Skeletal muscle tissue (tissue), 4 donors: ENCODE data around the gene MYRFL. TPM values are rescaled to one million over a fixed set of nuclear protein-coding genes. Genes with fewer than 3 reads are reported as not detected.

Experiments used
- H3K27ac ChIP-seq: one replicate; pipeline ENCODE4 v1.7.0; 2013; ENCODE audit warnings: mild to moderate bottlenecking, low read depth, low read length, inconsistent platforms
- H3K27me3 ChIP-seq, 3 donors: one replicate each; pipeline ENCODE4 v1.7.0; 2013; ENCODE audit warnings: low read length in 3 of 3; ENCODE audit not compliant: control insufficient read depth in 3 of 3, insufficient read depth in 3 of 3
- H3K36me3 ChIP-seq, 3 donors: one replicate each; pipeline ENCODE4 v1.7.0; 2013; ENCODE audit warnings: low read length in 3 of 3; ENCODE audit not compliant: control insufficient read depth in 3 of 3, insufficient read depth in 3 of 3
- H3K4me1 ChIP-seq, 3 donors: one replicate each; pipeline ENCODE4 v1.7.0; 2013; ENCODE audit warnings: low read length in 3 of 3, mild to moderate bottlenecking in 3 of 3; ENCODE audit not compliant: control insufficient read depth in 3 of 3, insufficient read depth in 3 of 3
- H3K4me3 ChIP-seq, 3 donors: one replicate each; pipeline ENCODE4 v1.7.0; 2013; ENCODE audit warnings: low read length in 3 of 3
- H3K9ac ChIP-seq, 3 donors: one replicate each; pipeline ENCODE4 v1.7.0; 2013; ENCODE audit warnings: low read length in 3 of 3, mild to moderate bottlenecking in 3 of 3, moderate library complexity in 2 of 3, low read depth in 1 of 3
- H3K9me3 ChIP-seq, 3 donors: one replicate each; pipeline ENCODE4 v1.7.0; 2013; ENCODE audit warnings: low read length in 3 of 3; ENCODE audit not compliant: control insufficient read depth in 3 of 3
- total RNA-seq: library from RNA; depleted of rRNA; stranded (reverse); fragments of >200 nt; gene quantifications from one replicate; pipeline ENCODE4 v1.2.3, GENCODE V29; 2014
- donor health status: Osteomylitis.

Gene MYRFL
- total RNA-seq, 1 donor from 2014 or later: under 0.01 TPM

DNA sequence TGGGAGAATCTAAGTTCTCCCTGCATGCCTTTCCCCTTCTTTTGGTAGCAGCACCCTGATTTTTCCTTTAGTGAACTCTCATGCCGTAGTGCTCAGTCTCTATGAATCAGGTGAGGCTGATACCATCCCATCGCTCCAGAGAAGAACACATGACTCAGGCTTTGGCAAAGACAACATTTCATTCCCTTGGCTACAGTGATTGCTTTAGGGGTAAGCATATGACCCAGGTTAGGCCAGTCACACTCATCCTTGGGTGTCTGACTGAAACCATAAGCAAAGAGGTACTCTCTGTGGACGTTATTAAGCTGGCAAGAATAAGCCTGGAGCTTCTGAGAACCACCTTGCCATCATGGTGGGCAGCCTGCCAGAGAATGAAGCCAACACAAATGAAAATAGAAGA lies 141.8 kb downstream of the MYRFL start:
- Histone ChIP-seq H3K9me3 (no peaks in the 10 kb centered on the region), H3K27ac (no peak overlapping the region), H3K9ac (no peak overlapping the region), H3K4me1 (peaks cover 0 to 7% (median 5%) of the 10 kb centered on the region in 3 donors), H3K27me3 (no peaks in the 10 kb centered on the region), H3K4me3 (no peak overlapping the region), H3K36me3 (no peaks in the 10 kb centered on the region)

DNA sequence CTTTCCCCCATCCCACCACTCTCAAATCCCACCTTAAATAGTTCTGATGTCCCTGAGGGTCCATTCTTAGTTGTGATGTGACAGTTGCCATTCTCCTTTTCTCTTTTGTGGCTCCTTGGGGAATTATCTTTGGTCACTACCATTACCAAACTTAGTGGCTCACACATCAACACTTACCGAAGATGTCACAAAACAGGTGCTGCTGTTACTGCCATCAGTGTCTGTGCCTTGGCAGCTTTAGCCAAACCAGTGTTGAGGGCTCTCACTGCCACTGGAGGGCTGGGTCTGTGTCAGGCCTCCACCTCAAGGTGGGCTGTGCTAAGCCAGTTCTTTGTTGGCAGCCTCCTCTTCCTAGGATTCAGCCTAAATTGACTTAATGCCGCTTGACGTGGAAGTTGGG lies 144.0 kb downstream of the MYRFL start:
- Histone ChIP-seq H3K27ac (no peak overlapping the region), H3K4me1 (peaks cover 0 to 7% (median 5%) of the 10 kb centered on the region in 3 donors), H3K27me3 (no peaks in the 10 kb centered on the region)

DNA sequence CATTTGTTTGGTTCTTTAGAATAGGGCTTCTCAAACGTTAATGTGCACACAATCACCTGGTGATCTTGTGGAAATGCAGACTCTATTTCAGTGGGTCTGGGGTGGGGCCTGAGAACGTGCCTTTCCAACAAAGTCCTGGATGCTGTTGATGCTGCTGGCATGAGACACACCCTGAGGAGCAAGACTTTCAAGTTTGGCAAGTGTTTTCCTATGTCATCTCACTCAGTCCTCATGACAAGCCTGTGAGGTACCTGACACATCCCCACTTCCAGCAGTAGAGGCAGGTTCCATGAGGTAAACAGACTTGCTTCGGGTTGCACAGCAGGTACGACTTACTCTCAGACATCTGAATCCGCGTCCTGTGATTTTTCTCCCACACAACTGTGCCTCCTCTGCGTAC lies 147.1 kb downstream of the MYRFL start:
- H3K27ac ChIP-seq: no peak overlapping the region
- no peak overlapping the region for H3K9ac ChIP-seq
- no peaks in the 10 kb centered on the region for H3K4me1 ChIP-seq
- H3K27me3 ChIP-seq: no peaks in the 10 kb centered on the region
- H3K36me3 ChIP-seq: no peaks in the 10 kb centered on the region
- no peaks in the 10 kb centered on the region for H3K9me3 ChIP-seq
- no peak overlapping the region for H3K4me3 ChIP-seq

More for the DNA sequence above, 144.0 kb downstream of the MYRFL start:
- Histone ChIP-seq H3K9ac (no peak overlapping the region), H3K4me3 (no peak overlapping the region), H3K36me3 (no peaks in the 10 kb centered on the region), H3K9me3 (no peaks in the 10 kb centered on the region)

DNA sequence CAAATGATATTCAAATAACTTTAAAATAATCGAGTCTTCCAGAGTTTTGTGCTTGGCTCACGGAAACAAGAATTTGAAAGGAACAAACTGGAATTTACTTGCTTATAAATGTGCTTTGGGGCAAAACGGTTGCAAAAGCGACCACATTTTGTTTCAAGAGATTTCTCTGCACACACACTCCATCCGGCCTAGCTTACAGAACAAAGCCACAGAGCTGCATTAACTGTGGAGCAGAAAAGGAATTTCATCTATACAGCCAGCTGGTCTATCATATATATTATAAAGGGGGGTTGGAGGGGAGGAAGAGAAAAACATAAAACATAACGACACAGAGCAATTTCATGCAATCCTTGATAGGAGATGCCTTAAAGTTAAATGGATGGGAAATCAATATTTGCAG lies 153.0 kb downstream of the MYRFL start:
- Histone ChIP-seq H3K9me3 (no peaks in the 10 kb centered on the region), H3K36me3 (no peaks in the 10 kb centered on the region), H3K27ac (no peak overlapping the region), H3K9ac (no peak overlapping the region), H3K4me1 (no peaks in the 10 kb centered on the region), H3K27me3 (no peaks in the 10 kb centered on the region), H3K4me3 (no peak overlapping the region)

DNA sequence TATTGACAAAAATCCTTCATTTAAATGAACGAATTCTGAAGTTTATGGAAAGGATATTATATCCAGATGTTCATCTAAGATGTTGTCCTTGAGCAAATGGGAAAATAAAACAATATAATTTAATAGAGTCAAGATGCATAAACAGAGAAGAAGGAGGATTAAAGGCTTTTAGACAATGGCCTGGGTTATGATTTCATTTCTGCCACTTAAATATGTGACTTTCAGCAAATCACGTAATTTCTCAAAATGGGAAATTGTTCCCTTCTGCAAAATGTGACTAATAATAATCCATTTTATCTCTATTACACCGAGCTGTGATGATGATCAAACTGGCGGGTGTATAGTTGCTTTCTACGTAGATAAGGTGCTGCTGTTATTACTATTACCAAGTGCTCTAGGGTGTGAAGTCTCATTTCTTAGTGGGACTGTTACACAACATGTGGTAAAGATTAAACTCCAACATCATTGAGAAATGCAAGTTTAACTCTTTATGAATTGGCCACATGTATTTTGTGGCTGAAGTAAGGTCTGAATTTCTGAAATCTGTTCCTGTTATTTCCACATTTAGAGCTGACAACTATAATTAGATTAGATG lies 157.0 kb downstream of the MYRFL start:
- H3K4me3 ChIP-seq: no peak overlapping the region
- no peaks in the 10 kb centered on the region for H3K36me3 ChIP-seq
- no peaks in the 10 kb centered on the region for H3K9me3 ChIP-seq
- H3K9ac ChIP-seq: no peak overlapping the region
- no peak overlapping the region for H3K27ac ChIP-seq
- H3K27me3 ChIP-seq: no peaks in the 10 kb centered on the region
- no peaks in the 10 kb centered on the region for H3K4me1 ChIP-seq

DNA sequence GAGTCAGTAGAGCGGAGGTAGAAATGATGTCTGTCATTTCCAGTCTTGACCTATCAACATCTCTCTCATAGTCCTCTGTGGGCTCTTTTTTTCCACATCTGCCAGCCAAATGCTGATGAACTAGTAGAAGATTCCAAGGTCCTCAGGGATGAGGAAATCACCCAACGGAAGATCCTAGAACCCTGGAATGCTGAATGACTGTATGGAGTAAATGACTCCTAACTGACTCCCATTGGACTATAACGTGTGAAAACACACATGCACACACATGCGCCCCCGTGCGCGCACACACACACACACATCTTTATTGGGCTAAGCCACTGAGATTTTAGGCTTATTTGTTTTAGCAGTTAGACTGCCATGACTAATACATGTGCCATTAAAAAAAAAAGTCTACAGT lies 159.2 kb downstream of the MYRFL start:
- Histone ChIP-seq H3K9me3 (no peaks in the 10 kb centered on the region), H3K4me1 (peaks cover 0 to 2% (median 0%) of the 10 kb centered on the region in 3 donors), H3K4me3 (no peak overlapping the region), H3K36me3 (no peaks in the 10 kb centered on the region), H3K27ac (no peak overlapping the region), H3K27me3 (no peaks in the 10 kb centered on the region), H3K9ac (no peak overlapping the region)

DNA sequence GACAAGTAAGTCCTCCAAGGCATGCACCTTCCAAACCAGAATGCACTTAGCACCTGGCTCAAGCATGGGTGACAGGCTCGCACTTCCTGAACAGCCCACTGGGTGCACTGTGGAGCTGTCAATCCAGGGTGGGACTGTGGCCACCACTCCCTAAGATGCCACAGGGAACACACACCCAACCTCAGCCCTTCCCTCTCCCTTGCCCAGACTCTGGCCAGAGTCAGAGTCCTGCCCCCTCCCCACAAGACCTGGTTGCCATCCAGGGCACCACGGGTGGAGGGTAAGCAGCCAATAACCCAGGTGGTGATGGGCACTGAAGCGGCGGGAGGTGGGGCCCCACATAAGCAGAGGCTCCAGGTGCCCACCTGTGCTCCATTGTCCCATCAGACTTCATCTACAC lies 160.6 kb downstream of the MYRFL start:
- Histone ChIP-seq H3K9me3 (no peaks in the 10 kb centered on the region), H3K4me1 (peaks cover 0 to 2% (median 0%) of the 10 kb centered on the region in 3 donors), H3K27ac (no peak overlapping the region), H3K4me3 (no peak overlapping the region), H3K9ac (no peak overlapping the region), H3K36me3 (no peaks in the 10 kb centered on the region), H3K27me3 (no peaks in the 10 kb centered on the region)

DNA sequence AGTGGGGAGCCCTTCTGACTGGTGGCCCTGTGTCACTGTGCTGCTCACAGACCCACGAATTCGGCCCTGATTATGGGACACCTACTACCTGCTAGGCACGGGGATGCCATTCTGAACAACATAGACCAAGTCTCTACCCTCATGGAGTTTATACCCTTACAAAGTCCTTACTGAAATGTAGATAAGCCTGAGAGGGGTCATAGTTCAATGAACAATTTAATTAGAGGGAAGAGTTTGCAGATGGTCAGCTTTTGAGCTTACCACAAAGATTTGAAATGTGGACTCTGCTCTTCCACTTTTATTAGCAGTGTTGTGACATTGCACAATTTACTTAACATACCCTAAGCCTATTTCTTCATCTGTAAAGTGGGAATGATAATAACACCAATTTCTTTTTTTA lies 161.1 kb downstream of the MYRFL start:
- no peaks in the 10 kb centered on the region for H3K36me3 ChIP-seq
- H3K27ac ChIP-seq: no peak overlapping the region
- no peak overlapping the region for H3K9ac ChIP-seq
- H3K9me3 ChIP-seq: no peaks in the 10 kb centered on the region
- H3K4me1 ChIP-seq: peaks cover 0 to 2% (median 0%) of the 10 kb centered on the region in 3 donors
- H3K4me3 ChIP-seq: no peak overlapping the region
- H3K27me3 ChIP-seq: no peaks in the 10 kb centered on the region

DNA sequence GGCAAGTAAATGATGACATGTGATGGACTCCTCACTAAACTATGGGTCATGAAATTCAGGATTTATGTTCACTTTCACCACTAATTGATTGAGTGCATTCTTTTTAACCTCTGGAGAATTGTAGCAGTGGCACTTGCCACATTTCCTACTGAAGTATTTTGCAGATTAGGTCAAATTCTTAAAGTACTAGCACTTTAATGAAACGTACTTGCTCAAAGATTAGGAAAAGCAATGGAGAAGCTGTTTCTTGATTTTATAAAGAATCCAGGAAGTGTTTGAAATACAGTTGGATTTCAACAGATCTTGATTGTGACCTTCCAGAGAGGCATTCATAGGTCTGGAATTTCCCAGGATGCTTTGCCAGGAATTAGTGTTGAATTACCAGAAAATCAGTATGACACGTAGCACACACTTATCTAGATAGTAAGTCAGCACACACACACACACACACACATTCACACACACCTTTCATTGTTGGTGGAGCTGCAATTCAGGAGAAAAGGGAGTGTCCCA lies 162.6 kb downstream of the MYRFL start:
- Histone ChIP-seq H3K4me3 (peak overlapping the region in 1 of 3 donors; percentile 48), H3K9me3 (no peaks in the 10 kb centered on the region), H3K27ac (peak overlapping the region; percentile 37), H3K27me3 (no peaks in the 10 kb centered on the region), H3K4me1 (peaks cover 0 to 2% (median 0%) of the 10 kb centered on the region in 3 donors), H3K36me3 (no peaks in the 10 kb centered on the region), H3K9ac (no peak overlapping the region)

DNA sequence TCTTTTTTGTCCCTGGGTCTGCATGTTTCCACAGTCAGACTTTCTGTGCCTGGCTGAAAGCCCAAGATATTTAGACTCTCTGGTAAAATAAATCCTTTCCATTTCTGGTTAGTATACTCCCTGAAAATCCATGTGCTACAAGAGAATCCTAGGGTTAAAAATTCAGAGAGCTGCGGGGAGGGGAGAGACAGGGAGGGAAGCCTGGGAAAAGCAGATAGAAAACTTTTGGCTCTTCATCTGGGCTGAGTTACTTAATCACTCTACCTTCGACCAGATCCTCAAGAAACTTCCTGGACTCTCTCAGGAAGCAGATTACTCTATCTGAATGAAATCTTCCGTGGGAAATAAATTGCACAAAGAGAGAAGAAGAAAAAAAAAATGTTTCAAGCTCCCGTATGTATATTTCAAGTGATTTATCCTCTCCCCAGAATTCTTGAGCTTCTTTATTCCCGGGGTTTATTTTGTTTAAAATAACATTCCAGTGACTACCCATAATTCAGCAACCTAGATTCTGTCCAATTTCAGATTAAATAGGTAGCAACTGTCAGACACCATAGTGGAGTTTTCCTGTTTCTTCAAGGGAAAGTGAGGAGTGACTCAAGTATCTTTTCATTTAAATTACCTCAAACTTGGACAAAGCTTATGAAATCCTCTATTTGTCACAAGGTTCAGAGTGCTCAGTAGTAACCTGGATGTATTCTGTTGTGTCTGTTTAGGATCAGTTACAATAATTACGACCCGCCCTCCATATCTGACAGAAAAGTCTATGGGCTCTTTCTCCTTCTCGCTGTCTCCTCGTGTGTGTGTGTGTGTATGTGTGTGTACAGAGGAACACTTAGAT lies 163.7 kb downstream of the MYRFL start:
- Histone ChIP-seq H3K27ac (peak overlapping the region; percentile 37), H3K9ac (peak overlapping the region in 1 of 3 donors; percentile 16), H3K4me3 (peak overlapping the region in 1 of 3 donors; percentile 22), H3K36me3 (no peaks in the 10 kb centered on the region), H3K9me3 (no peaks in the 10 kb centered on the region), H3K4me1 (peaks cover 0 to 2% (median 0%) of the 10 kb centered on the region in 3 donors), H3K27me3 (no peaks in the 10 kb centered on the region)
